ENCODE data around the gene OLFM4.

DNA sequence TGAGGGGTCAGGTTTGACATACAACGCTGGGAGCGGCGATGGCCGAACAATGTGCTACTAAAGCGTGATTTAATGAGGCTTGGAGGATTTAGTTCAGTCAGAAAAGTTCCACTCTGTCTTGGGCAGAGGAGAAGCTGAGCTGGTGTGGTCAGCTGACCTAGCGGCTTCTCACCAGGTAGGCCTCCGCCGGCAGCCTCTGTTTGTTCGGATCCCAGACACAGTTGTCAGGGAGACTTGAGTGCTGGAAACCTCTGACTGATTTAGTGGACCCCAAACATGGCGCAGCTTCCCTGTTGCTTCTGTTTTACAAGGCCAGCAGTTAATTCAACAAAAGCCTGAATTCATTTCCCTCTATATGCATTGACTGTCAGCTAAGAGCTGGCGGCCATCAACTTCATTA, 36.5 kb upstream of the OLFM4 start:
- no peak for TF ChIP-seq CTCF (IDR thresholded peaks at IDR 0.05)
- no peak for TF ChIP-seq POLR2A (IDR thresholded peaks at IDR 0.05)
